Endothelial cell (in vitro differentiated cells): ENCODE results near the gene BCAM. TPM values are rescaled to one million over a fixed set of nuclear protein-coding genes. Genes with fewer than 3 reads are reported as not detected.

Experiments used
- DNase-seq: peaks from one replicate; pipeline ENCODE4 v3.0.0; 2021; ENCODE audit warnings: low spot score
- H3K27ac Mint-ChIP-seq: one replicate; pipeline ENCODE4 v1.8.0; 2021; ENCODE audit warnings: mixed read lengths, inconsistent platforms; ENCODE audit not compliant: unreplicated experiment
- H3K27me3 Mint-ChIP-seq: one replicate; pipeline ENCODE4 v1.8.0; 2021; ENCODE audit warnings: mild to moderate bottlenecking, moderate library complexity, mixed read lengths, inconsistent platforms; ENCODE audit not compliant: unreplicated experiment
- H3K36me3 Mint-ChIP-seq: one replicate; pipeline ENCODE4 v1.8.0; 2021; ENCODE audit warnings: mild to moderate bottlenecking, low read depth, mixed read lengths, inconsistent platforms; ENCODE audit not compliant: unreplicated experiment
- H3K4me1 Mint-ChIP-seq: one replicate; pipeline ENCODE4 v1.8.0; 2021; ENCODE audit warnings: mild to moderate bottlenecking, mixed read lengths, inconsistent platforms; ENCODE audit not compliant: unreplicated experiment
- H3K4me3 Mint-ChIP-seq: one replicate; pipeline ENCODE4 v1.8.0; 2021; ENCODE audit warnings: mild to moderate bottlenecking, mixed read lengths, inconsistent platforms; ENCODE audit not compliant: unreplicated experiment
- H3K9me3 Mint-ChIP-seq: one replicate; pipeline ENCODE4 v1.8.0; 2021; ENCODE audit warnings: mixed read lengths, inconsistent platforms; ENCODE audit not compliant: unreplicated experiment
- total RNA-seq: library from RNA; stranded (reverse); fragmentation: NEBNext Ultra II Directional; extraction: Animal tissue kit (Norgen Biotek cat#: 25700); gene quantifications from one replicate; pipeline ENCODE4 v1.2.1, GENCODE V29; 2021; ENCODE audit not compliant: unreplicated experiment
- TF ChIP-seq, protein P1 (sequence below): fragments of 200-600 bp; sonication (generic); IDR thresholded peaks from one replicate; pipeline ENCODE4 v1.5.0; 2021; ENCODE audit warnings: antibody characterized with exemption; ENCODE audit not compliant: unreplicated experiment

Gene BCAM
- total RNA-seq, 1 donor from 2014 or later = 6.9 TPM

DNA sequence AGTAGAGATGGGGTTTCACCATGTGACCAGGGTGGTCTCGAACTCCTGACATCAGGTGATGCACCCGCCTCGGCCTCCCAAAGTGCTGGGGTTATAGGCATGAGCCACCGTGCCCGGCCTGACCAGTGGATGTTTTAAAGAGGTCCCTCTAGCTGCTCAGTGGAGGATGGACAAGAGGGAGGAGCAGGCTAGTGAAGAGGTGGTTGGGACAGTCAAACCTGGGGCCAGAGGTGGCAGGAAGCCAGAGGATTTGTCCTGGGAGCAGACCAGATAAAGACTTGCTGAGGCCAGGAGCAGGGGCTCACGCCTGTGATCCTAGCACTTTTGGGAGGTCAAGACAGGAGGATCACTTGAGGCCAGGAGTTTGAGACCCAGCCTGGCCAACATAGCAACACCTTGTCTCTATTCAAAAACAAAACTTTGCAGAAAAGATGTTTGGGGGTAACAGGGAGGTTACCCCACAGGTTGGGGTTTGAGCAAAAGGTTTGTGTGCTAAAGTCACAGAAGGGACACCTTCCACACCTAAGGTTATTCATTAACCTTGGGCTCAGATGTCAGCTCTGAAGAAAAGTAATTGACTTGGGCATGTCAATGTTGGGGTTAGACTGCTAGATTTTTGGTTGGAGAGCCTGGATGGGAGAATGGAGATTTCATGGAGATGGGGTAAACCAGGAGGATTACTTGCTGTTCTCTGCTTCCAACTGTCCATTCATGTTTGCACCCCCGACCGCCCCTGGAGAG lies 9.0 kb downstream of the BCAM start:
- peaks cover 2% of the 10 kb centered on the region for H3K4me1 Mint-ChIP-seq
- TF ChIP-seq, protein P1, sequence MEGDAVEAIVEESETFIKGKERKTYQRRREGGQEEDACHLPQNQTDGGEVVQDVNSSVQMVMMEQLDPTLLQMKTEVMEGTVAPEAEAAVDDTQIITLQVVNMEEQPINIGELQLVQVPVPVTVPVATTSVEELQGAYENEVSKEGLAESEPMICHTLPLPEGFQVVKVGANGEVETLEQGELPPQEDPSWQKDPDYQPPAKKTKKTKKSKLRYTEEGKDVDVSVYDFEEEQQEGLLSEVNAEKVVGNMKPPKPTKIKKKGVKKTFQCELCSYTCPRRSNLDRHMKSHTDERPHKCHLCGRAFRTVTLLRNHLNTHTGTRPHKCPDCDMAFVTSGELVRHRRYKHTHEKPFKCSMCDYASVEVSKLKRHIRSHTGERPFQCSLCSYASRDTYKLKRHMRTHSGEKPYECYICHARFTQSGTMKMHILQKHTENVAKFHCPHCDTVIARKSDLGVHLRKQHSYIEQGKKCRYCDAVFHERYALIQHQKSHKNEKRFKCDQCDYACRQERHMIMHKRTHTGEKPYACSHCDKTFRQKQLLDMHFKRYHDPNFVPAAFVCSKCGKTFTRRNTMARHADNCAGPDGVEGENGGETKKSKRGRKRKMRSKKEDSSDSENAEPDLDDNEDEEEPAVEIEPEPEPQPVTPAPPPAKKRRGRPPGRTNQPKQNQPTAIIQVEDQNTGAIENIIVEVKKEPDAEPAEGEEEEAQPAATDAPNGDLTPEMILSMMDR = no peak
- DNase-seq = no peak
- peaks cover 21% of the 10 kb centered on the region for H3K27me3 Mint-ChIP-seq
- H3K27ac Mint-ChIP-seq = no peak overlapping the region
- H3K9me3 Mint-ChIP-seq = no peaks in the 10 kb centered on the region
- peaks cover 5% of the 10 kb centered on the region for H3K36me3 Mint-ChIP-seq
- no peak overlapping the region for H3K4me3 Mint-ChIP-seq

DNA sequence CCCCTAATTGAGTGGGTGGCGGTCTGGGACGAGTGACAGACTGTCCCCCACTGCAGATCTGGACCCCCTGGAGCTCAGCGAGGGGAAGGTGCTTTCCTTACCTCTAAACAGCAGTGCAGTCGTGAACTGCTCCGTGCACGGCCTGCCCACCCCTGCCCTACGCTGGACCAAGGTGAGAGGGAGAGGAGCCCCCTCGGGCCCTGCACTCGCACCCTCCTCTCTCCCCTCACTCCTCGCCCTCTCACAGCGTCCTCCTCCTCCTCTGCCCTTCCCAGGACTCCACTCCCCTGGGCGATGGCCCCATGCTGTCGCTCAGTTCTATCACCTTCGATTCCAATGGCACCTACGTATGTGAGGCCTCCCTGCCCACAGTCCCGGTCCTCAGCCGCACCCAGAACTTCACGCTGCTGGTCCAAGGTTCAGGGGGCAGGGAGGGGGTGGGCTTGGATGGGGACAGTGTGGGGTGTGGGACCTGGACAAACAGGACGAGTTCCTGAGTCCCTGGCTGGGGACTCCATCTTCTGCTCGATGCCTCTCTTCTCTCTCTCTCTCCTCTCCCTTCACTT lies 9.6 kb downstream of the BCAM start:
- Mint-ChIP-seq H3K27ac (no peak overlapping the region), H3K9me3 (no peaks in the 10 kb centered on the region), H3K36me3 (peaks cover 5% of the 10 kb centered on the region), H3K4me1 (peaks cover 4% of the 10 kb centered on the region), H3K27me3 (peaks cover 20% of the 10 kb centered on the region), H3K4me3 (no peak overlapping the region)
- DNase-seq = no peak
- TF ChIP-seq, protein P1 = no peak

DNA sequence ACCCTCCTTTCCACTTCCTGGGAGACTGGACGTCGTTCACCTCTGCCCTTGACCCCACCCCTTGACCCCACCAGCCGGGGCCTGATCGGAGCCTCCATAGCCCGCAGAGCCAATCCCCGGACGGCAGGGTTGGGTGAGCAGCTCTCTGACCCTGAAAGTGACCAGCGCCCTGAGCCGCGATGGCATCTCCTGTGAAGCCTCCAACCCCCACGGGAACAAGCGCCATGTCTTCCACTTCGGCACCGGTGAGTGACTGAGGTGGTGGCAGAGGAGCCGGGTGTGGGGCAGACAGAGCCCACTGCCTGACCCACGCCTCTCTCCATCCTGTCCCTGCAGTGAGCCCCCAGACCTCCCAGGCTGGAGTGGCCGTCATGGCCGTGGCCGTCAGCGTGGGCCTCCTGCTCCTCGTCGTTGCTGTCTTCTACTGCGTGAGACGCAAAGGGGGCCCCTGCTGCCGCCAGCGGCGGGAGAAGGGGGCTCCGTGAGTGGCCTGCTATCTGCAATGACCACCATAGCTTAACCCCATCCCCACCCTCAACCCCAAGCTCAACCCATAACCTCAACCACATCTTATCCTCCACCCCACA lies 10.4 kb downstream of the BCAM start:
- H3K9me3 Mint-ChIP-seq = no peaks in the 10 kb centered on the region
- no peak for DNase-seq
- TF ChIP-seq, protein P1 = no peak
- H3K27me3 Mint-ChIP-seq = peaks cover 17% of the 10 kb centered on the region
- H3K4me3 Mint-ChIP-seq = no peak overlapping the region
- H3K36me3 Mint-ChIP-seq = no peaks in the 10 kb centered on the region
- H3K27ac Mint-ChIP-seq = no peak overlapping the region
- peaks cover 4% of the 10 kb centered on the region for H3K4me1 Mint-ChIP-seq

DNA sequence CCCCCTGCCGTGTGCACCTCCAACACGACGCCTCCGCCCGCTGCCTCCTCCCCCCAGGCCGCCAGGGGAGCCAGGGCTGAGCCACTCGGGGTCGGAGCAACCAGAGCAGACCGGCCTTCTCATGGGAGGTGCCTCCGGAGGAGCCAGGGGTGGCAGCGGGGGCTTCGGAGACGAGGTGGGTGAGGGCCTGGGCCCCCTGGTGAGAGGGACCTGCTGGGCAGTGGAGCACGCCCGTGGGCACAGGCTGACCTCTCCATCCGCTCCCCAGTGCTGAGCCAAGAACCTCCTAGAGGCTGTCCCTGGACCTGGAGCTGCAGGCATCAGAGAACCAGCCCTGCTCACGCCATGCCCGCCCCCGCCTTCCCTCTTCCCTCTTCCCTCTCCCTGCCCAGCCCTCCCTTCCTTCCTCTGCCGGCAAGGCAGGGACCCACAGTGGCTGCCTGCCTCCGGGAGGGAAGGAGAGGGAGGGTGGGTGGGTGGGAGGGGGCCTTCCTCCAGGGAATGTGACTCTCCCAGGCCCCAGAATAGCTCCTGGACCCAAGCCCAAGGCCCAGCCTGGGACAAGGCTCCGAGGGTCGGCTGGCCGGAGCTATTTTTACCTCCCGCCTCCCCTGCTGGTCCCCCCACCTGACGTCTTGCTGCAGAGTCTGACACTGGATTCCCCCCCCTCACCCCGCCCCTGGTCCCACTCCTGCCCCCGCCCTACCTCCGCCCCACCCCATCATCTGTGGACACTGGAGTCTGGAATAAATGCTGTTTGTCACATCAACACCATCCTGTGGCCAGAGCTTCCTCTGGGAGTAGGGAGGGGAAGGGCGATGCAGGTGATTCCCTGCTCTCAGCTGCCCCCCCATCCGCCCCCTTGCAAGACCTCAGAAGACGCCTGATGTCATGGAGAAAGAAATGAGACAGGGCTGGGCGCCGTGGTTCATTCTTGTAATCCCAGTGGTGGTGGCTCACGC lies 12.0 kb downstream of the BCAM start:
- no peak overlapping the region for H3K27ac Mint-ChIP-seq
- TF ChIP-seq, protein P1 = no peak
- H3K4me3 Mint-ChIP-seq = no peak overlapping the region
- H3K36me3 Mint-ChIP-seq = no peaks in the 10 kb centered on the region
- H3K4me1 Mint-ChIP-seq = peaks cover 4% of the 10 kb centered on the region
- H3K27me3 Mint-ChIP-seq = peaks cover 17% of the 10 kb centered on the region
- no peak for DNase-seq
- no peaks in the 10 kb centered on the region for H3K9me3 Mint-ChIP-seq
